Endometrium (tissue), 2 donors: ENCODE measurements around the gene GALNT11.
"Not testable (repeated sequence)": the region's sequence is repeated elsewhere in the genome, so short reads cannot be mapped to it uniquely, and the experiment has no call there.

ENCODE experiments used
- FAIRE-seq: peaks from 2 replicates; lab custom pipeline; 2012; peaks lifted over from hg19 to GRCh38; lab: Jason Lieb, UNC
- donor health status: control.
- donor health status: control.

The GALNT11 gene

GRCh38 chr7:152025077-152025936 is at the start of gene GALNT11:
Gene GALNT11 (plus strand): TSS chr7:152025674. CDS start chr7:152094228, 68,554 bp downstream.
- no peak for FAIRE-seq

GRCh38 chr7:151978616-151979015 is 46.9 kb upstream of the GALNT11 start:
- no peak for FAIRE-seq

- no peak for FAIRE-seq
Measured at GRCh38 chr7:151981223-151981622, 44.3 kb upstream of the GALNT11 start.

DNA sequence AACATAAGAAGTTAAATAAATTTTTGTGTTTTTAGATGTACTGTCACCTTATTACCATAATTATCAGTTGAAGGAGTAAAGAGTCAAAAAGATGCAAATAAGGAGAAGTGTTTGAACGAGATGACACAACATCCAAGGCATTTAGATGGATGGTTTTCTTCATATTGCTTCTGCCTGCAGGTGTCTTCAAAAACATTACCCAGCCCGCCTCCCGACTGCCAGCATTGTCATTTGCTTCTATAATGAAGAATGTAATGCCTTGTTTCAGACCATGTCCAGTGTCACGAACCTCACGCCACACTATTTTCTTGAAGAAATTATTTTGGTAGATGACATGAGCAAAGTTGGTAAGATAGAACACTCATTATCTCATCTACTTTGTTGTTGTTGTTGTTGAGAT is 42.7 kb upstream of the GALNT11 start:
- FAIRE-seq = no peak

- no peak for FAIRE-seq
Measured at GRCh38 chr7:151984612-151985011, 40.9 kb upstream of the GALNT11 start.

DNA sequence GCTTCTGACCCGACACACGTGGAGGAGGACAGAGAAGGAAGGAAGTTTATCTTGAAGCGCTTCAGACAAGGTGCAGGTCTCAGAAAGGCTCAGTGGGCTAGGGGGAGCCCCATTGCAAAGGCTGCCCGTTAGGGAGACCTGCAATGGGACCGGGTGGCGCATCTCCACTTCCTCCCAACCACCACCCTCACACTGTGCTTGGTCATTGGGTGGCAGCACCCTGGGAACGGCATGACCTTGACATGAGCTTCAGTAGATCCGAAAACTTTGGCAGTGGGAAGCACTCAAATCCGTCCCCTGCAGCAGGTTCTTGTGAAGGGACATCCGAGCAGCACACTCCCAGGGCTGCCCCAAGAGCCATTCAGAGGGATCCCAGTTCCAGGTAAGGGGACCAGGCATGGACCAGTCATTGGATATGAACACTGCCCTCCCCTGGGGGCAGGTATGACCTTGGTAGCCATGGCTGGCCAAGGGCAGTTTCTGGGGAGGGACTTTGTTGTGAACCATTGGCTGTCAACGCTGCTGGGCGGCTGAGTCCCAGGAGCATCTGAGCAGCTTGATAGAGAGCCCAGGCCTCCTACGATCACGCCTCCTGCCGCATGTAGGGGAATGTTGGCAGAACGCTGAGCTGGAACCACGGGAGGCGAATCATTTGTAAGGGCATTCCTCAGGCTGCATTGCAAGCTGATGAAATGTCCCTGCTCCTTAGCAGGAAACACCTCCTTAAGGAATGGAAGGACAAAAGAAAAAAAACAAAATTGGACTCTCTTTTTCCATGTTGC is 37.5 kb upstream of the GALNT11 start:
- FAIRE-seq = no peak

GRCh38 chr7:151992375-151992774 is 33.1 kb upstream of the GALNT11 start:
- FAIRE-seq = no peak

DNA sequence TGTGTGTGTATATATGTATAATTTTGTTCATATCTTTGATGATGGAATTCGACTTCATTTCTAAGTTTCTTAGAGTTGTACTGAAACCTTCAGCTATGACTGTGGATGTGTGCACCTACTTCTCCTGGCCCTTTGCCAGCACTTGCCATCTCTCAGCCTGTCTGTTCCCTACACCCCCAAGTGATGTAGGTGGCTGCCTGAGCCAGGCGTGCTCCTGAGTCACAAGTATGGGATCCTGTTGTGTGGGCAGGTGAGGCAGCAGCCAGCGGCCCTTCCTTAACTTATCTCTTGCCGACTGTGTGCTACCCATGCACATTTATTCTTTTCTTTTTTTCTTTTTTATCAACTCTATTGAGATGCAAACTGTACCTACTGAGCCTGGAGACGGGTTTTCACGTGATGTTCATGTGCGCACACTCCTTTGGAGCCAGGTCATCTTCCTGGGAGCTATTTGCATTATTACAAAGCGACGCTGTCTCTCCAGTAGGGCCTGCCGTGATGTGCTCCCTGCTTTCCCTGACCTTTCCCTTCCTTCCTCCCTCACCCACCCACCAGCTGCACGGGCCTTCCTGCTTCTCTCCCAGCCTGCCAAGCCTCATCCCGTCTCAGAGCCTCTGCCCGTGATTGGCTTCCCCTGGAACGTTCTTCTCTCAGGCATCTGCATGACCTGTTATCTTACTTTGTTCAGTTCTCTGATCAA is 31.3 kb upstream of the GALNT11 start:
- FAIRE-seq = no peak

DNA sequence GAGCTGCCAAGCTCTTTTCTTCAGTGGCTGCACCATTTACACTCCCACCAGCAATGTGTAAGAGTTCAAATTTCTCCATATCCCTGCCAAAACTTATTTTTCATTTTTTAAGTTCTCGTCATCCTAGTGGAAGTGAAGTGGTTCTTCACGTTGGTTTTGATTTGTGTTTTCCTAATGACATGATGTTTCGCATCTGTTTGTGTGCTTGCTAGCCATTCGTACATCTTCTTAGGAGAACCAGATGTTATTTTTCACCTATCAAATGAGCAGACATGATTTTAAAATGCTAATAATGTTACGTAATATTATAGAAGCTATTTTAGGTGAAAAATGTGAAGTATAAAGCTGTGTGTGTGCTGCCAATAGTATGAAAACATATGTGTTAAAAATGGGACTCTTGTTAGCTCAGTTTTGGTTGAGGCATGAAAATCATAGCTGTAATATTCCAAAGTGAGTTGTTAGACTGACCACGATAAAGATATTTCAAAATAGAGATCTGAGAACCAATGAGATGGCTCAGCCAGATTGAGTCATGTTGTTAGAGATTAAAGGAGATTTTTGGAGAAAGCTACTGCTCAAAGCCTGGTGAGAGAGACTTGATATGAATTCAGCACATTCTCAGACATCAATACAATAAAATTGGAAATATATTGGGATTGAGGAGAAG is 25.9 kb upstream of the GALNT11 start:
- no peak for FAIRE-seq

DNA sequence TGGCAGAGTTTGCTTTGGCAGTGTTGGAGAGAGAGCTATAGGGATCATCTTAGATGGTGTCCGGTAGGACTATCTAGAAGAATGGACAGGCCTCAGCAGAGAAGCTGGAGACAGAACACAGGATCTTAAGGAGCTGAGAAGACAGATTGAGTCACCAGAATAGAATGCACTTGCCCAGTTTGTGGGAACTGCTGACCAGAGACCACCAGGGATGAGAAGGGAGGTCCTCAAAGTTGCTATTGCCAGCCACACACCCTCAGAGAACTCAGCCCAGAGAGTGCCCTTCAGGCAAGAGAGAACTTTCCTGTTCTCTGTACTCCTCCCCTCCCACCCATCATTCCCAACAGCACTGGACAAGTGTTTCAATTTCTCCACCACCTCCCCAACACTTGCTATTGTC is 25.3 kb upstream of the GALNT11 start:
- no peak for FAIRE-seq

- no peak for FAIRE-seq
Measured at GRCh38 chr7:152006336-152006735, 19.1 kb upstream of the GALNT11 start.

GRCh38 chr7:152011860-152012259 is 13.6 kb upstream of the GALNT11 start:
- FAIRE-seq = no peak

DNA sequence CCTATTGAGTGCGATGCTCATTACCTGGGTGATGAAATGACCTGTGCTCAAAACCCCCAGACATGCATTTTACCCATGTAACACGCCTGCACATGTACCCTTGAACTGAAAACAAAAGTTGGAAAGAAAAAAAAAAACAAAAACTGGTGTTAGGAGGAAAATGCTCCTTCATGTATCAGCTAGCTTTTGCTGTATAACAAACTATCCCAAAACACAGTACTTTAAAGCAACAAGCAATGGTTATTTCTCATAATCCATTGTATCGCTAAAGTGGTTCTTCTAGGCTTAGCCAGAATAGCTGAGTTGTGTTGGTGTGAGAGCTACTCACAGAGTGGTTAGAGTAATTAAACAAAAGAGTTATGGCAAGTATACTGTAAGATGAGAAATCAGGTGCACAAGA is 12.2 kb upstream of the GALNT11 start:
- no peak for FAIRE-seq

DNA sequence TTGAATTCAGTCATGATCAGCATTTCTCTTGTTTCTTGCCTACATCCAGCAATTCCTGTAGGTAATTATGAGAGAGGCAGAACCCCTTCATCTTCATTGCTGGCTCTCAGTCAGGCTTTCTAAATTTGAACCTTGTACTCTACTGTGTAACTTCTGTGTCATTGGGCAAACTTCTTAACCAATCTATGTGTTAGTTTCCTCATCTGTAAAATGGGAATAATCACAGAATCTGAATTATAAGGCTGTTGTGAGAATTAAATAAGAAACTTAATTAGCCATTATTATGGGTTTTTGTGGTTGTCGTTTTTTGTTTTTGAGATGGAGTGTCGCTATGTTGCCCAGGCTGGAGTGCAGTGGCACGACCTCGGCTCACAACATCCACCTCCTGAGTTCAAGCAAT is 11.5 kb upstream of the GALNT11 start:
- FAIRE-seq = no peak

- no peak for FAIRE-seq
Measured at GRCh38 chr7:152014722-152015121, 10.8 kb upstream of the GALNT11 start.

- FAIRE-seq = no peak
Measured at GRCh38 chr7:152015600-152015999, 9.9 kb upstream of the GALNT11 start.

- FAIRE-seq = no peak
Measured at GRCh38 chr7:152016947-152017346, 8.5 kb upstream of the GALNT11 start.

- not testable (repeated sequence) for FAIRE-seq
Measured at GRCh38 chr7:152017683-152018082, 7.8 kb upstream of the GALNT11 start.

GRCh38 chr7:152021740-152022139 is 3.7 kb upstream of the GALNT11 start:
- not testable (repeated sequence) for FAIRE-seq

- FAIRE-seq = no peak
Measured at GRCh38 chr7:152025937-152026890, 740 bp downstream of the GALNT11 start.
